GM11168 (cell line): ENCODE data around the gene GTF2A1L.
"Not testable (repeated sequence)": the region's sequence is repeated elsewhere in the genome, so short reads cannot be mapped to it uniquely, and the experiment has no call there.

Experiments
- in situ Hi-C: fragments of 300-500 bp; cut with MboI; formaldehyde crosslinking; loops from one replicate; pipeline ENCODE4 v1.12.0; 2022; ENCODE audit warnings: low sequenced_read_pairs; ENCODE audit not compliant: unreplicated experiment

GTF2A1L gene

DNA sequence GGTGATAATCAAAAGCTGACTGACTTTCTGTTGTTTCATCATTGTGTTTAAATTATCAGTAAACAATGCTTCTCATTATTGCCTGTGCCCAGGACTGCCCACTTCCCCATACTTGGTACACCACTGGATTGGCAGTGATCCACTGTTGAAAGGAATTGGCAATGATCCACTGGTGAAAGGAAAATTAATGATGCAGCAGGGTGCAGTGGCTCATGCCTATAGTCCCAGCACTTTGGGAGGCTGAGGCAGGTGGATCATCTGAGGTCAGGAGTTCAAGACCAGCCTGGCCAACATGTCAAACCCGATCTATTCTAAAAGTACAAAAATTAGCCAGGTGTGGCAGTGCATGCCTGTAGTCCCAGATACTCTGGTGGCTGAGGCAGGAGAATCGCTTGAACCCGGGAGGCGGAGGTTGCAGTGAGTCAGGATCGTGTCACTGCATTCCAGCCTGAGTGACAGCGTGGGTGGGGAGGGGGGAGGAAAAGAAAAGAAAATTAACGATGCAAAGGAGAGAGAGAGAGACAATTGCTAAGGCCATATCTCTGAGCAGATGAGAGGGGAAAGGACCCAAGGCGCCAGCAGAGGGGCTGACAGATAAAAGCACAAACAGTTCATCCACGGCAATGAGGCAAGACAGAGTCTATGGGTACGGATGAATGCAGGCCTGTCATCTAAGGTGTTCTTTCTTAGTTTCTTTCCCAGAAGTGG, 10.2 kb upstream of the GTF2A1L start:
- in situ Hi-C loops = no loop called here

DNA sequence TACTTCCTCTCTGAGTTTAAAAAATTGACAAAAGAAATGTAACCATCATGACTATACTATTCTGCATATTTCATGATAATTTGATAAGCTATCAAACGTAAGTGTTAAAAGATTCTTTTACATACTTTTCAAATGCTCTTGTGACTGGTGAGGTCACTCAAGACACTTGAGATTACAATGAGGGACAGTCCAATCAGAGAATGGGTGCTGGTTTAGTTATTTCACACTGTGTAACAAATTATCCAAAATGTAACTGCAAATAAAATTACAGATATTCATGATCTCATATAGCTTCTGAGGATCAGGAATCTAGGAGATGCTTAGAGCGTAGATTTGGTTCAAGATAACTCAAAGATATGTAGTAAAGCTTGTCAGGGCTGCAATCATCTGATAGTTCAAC, 4.4 kb upstream of the GTF2A1L start:
- in situ Hi-C loops = no loop called here

DNA sequence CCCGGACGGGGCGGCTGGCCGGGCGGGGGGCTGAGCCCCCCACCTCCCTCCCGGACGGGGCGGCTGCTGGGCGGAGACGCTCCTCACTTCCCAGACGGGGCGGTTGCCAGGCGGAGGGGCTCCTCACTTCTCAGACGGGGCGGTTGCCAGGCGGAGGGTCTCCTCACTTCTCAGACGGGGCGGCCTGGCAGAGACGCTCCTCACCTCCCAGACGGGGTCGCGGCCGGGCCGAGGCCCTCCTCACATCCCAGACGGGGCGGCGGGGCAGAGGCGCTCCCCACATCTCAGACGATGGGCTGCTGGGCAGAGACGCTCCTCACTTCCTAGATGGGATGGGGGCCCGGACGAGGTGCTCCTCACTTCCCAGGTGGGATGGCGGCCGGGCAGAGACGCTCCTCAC, 3.1 kb upstream of the GTF2A1L start:
- in situ Hi-C loops = not testable (repeated sequence)

DNA sequence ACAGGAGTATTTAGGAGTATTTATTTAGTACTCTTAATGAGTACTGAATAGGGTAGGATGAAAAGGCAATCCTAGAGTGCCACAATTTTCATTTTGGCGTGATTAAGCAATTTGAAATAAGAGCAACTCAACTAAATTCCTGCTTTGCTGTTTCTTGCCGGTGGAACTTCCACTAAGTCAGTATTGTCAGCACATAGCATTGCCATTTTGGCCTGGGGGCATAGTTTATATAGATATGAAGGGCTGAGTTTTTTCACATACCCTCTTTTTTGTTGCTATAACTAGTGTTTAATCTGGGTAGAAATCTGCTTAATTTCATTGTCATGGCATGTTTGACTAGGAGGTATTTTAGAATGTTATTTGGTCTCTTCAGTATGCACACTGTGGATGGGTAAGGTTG, 1.9 kb downstream of the GTF2A1L start:
- in situ Hi-C loops = no loop called here

DNA sequence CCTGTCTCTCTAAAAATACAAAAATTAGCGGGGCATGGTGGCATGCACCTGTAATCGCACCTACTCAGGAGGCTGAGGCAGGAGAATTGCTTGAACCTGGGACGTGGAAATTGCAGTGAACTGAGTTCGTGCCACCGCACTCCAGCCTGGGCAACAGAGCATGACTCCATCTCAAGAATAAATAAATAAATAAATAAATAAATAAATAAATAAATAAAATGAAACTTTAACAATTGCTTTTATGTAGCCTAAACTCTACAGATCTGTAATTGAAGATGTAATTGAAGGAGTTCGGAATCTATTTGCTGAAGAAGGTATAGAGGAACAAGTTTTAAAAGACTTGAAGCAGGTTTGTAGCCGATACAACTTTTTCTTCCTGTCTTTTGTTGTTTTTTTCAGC, 2.9 kb downstream of the GTF2A1L start:
- in situ Hi-C loops = no loop called here

DNA sequence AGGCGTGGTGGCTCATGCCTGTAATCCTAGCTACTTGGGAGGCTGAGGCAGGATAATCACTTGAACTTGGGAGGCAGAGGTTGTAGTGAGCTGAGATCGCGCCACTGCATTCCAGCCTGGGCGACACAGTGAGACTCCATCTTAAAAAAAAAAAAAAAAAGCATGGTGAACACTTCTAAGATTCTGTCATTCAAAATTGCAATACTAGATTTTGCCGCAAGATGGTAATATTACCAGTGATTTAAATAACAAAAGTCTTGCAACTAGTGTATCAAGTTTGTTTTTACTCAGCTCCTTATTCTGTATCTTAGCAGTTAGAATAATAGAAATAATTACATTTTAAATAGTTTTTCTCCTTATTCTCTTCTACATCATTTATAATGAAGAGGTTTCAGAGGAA, 5.0 kb downstream of the GTF2A1L start:
- in situ Hi-C loops = not testable (repeated sequence)

DNA sequence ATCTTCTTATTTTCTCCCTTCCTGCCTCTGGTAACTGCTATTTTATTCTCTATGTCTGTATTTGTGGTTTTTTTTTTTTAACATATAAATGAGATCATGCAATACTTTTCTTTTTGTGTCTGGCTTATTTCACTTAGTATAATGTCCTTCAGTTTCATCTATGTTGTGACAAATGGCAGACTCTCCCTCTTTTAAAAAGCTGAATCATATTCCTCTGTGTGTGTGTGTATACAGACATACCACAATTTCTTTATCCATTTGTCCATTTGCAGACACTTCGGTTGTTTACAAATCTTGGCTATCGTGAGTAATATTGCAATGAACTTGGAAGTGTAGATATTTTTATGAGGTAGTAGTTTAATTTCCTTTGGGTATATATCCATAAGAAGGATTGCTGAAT, 7.0 kb downstream of the GTF2A1L start:
- in situ Hi-C loops = no loop called here

DNA sequence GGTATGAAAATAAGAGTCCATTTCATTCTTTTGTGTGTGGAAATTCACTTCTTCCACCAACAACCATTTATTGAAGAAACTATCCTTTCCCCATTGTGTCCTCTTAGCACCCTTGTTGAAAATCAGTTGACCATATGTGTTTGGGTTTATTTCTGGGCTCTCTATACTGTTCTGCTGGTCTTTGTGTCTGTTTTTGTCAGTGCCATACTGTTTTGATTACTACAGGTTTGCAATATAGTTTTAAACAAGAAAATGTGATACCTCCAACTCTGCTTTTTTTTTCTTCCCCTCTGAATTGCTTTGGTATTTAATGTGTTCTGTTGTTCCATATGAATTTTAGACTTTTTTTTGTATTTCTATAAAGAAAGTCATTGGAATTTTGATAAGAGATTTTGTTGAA, 8.4 kb downstream of the GTF2A1L start:
- in situ Hi-C loops = no loop called here

DNA sequence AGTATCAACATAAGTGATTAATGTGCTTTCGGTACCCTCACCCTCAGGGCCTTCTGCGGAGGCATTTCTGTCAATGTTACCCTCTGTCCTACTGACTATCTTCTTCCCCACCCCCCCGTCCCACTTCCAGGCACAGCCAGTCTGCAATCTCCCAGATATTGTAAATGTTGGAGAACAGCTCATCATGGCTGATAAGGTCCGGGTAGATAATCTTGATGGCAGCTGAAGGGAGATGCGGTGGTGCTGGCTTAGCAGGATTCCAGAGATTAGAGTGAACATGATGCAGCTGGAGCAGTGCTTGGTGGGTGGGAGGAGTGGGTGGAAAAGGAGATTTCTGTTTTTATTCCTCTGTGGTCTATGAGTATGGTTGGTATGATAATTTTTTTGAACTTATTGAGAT, 15.5 kb downstream of the GTF2A1L start:
- in situ Hi-C loops = no loop called here

DNA sequence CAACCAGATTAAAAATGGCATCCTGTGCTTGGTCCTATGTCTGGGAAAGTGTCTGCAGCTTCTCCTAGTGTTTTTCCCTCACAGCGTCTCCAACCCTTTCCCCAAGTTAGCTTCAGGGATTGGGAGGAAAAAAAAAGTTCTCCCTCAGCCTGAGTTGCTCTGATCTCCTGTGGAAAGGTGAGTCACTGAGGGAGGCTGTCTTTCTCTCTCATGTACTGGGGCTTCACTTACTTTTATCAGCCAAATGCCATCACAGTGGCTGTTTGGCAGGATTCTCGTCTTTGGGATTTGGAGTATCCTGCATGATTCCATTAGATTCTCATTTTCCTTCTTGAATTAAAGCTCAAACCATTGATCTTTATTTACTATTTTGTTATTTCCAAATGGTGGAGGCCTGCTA, 18.1 kb downstream of the GTF2A1L start:
- in situ Hi-C loops = no loop called here

DNA sequence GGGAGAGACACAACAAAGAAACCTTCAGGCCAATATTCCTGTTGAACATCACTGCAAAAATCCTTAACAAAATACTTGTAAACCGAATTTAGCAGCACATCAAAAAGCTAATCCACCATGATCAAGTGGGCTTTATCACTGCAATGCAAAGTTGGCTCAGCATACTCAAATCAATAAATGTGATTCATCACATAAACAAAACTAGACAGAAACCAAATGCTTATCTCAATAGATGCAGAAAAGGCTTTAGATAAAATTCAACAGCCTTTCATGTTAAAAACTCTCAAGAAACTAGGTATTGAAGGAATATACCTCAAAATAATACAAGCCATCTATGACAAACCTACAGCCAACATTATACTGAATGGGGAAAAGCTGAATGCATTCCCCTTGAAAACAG, 20.6 kb downstream of the GTF2A1L start:
- in situ Hi-C loops = no loop called here

DNA sequence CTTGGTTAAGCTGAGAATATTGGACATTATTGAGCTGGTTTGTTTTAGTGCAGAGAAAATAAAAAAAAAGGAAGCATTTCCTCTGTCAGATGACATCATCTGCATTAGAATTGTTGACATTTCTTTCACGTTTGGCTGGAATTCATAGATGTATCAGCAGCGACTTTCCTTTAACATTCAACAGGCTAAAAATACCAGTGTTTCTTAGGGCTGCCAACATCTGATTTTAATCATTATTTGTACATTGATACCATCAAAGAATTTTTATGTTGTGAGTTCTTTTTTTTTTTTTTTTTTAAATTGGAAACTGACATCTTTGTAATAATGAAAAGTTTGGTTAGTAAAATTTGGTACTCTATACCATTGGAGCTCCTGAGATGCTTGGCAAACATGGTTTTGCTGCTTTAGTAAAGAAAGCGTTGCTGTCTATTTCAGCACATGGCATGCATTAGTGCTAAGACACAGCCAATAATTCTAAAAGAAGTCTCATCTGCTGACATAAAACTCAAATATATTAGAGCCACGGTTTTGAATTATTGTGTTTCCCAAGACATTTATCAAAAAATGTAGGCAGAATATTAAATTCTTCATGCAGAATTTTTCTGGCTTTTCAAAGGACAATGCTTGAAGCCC, 33.6 kb downstream of the GTF2A1L start:
- in situ Hi-C loops = no loop called here

DNA sequence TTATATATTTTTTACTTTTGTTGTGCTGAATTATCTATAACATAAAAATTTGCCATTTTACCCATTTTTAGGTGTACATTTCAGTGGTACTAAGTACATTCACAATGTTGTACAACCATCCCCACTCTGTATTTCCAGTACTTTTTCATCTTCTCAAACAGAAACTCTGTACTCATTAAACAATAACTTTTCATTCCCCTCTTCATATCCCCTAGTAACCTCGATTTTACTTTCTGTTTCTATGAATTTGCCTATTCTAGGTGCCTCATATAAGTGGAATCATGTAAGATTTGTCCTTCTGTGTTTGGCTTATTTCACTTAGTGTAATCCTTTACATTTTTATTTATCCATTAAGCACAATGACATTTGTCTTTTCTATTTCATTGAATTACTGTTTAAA, 51.3 kb downstream of the GTF2A1L start:
- in situ Hi-C loops = no loop called here

DNA sequence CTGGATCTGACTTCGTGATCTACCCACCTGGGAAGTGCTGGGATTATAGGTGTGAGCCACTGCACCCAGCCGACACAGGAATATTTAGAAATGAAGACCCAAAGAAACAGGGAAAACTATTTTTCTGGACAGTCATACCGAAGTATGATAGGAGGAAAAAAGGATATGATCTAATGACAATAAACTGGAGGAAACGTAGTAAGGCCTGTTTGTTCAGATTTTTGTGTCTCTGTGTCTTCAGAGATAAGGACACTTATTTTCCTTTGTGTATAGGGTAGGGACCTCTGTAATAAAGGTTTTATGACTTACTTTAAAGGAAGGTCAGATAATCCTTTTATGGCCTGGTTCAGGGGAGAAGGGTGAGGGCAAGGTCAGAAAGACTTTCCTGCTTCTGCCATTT, 55.9 kb downstream of the GTF2A1L start:
- in situ Hi-C loops = no loop called here

DNA sequence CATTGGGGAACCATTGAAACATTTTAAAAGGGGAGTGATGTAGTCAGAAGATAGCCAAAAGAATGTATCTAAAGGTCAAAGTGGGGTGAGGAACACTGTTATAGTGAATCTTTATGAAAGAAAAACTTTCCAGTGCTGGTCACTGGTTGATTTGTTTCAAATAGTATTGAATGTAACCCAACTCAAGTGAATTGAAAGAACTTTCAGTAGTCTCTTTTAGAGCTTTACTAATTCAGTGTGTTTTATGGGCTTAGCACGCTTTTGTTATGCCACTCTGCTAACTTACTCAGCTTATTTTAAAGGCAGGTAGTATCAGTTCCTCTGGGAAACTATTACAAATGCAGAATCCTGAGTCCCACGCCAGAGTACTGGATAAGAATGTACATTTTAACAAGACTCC, 57.3 kb downstream of the GTF2A1L start:
- in situ Hi-C loops = no loop called here

DNA sequence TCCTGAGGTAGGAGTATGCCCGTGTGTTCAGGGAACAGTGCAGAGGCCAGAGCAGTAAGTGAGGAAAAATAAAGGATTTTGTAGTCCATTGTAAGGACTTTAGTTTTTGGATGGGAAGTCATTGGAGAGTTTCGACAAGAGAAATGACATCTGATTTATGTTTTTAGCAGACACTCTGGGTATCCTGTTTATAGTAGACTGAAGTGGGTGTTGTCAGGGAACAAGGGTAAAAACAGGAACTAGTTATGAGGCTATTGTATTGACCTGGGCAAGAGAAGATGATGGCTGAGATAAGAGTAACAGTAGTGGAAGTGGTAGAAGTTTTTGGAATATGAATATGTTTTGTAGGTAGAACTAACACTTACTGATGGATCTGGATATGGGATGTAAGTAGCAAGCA, 59.8 kb downstream of the GTF2A1L start:
- in situ Hi-C loops = no loop called here

DNA sequence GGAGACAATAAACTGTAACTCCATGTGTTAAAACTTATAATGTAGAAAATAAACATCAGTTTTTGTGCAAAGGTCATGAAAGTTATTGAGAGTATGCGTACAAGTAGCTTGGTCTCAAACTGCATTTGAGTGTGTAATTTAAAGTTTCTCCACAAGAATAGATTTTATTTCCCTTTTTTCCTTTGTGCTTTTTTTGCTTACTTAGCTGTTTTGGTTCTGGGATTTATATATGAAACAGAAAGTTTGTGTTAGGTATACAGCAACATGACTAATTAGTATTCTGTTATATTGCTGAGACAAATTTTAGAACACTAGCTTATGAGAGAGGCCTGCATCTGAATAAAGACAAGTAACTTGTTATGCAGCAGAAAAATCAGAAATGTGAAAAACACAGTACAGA, 67.5 kb downstream of the GTF2A1L start:
- in situ Hi-C loops = no loop called here

DNA sequence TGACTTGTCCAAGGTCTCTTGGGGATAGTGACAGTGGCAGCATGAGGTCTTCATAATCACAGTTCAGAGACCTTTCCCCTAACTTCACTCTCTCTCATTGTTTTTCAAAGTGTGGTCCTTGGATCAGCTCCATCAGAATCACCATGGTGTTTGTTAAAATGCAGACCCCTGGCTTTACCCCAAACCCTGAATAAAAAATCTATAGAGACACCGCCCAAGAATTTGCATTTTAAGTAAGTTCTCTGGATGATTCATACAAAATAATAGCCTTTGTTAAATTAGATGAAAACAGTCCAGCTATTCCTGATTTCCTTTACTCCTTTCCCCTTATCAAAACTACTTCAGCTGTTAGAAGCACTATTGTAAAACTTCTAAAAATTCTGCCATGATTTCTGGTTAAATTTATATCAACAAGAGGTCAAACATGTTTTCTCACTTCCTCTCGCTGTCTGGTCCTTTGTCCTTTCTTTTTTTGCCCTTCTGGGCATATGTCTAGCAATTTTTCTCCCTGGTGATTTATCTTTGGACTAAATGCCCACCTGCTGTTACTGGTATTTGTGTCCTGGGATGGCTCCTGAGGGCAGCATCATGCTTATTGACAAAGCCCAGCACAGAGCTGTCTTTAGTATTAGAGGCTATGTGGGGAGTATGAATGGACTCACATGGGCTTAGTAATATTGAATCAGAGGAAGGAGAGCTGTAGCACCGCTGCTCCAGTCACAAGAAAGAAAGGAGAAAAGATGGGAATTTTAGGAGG, 74.5 kb downstream of the GTF2A1L start:
- in situ Hi-C loops = no loop called here

DNA sequence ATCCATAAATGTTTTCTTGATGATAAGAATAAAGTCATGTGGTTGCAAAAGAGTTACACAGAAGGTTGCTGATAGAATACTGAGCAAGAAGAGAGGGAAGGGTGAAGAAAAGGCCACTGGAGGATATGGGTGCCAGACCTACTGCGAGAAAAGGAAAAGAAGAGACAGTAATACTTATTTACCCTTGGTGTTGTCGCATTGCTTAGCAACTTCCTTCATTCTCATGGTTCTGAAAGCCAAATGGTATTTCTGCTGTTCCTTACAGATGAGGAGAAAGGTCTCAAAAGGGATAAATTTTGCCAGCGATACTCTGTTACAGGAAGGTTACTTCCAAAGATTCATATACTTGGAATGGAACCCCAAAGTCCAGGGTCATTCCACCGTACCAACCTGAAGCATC, 75.4 kb downstream of the GTF2A1L start:
- in situ Hi-C loops = no loop called here

DNA sequence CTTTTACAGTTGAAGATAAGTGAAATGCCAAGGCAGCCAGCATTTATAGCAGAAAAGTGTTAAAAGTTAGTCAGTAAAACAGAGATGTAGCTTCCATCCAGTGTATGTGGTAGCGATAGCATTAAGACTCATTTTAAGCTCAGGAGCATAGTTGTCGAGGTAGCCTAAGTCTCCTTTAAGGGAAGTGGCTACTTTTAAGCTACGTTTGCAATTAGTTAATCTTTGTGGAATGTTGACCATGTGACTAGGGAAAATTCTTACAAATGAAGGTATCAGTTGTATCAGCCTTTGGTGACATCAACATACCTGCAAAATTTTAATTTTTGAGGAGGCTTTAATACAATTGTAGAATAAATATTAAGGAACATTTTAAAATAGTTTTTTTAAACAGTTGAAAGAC, 76.0 kb downstream of the GTF2A1L start:
- in situ Hi-C loops = no loop called here

DNA sequence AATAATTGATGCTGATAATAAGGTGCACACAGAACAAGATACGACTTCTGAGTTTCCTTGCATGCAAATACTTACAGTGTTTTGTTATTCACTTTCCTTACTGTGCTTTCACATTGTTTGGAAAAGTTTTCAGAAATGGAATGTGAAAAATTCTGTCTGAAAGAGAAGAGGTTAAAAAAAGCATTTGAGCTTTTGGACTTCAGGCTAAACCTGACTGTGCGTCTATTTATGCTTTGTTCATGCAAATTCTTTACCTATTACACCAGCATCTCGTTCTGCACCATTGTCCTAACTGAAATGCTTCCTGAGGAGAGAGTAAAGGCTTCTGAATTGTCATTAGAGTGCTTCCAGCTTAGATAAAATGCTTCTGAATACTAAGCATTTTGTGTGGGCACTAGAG, 76.5 kb downstream of the GTF2A1L start:
- in situ Hi-C loops = no loop called here

DNA sequence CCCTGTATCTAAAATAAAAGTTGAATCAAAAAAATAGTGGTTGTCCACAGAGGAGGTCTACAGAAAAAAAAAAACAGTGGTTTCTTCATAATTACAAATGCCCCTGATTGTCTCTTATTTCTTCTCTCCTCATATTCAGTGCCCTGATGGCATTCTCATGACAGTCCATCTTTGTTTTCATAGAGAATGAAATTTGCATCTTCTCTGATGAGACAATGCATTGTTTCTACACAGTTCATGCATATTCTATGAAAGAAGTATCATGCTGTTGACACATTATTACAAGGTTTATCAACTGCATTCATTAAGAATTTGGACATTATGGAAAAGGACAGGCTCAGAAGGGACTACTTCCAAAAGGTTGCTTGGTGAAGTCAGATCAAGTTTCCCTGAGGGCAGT, 78.3 kb downstream of the GTF2A1L start:
- in situ Hi-C loops = no loop called here
